Measurements from ENCODE around the gene ZC3H4. TPM values are rescaled to one million over a fixed set of nuclear protein-coding genes. Genes with fewer than 3 reads are reported as not detected.

The ZC3H4 gene
- total and polyA plus RNA-seq, 10 of the 15 experiments (the other 5 are each of a cell fraction or from before 2014, with no cell fraction given), result 5.1 to 86.3 (median 15.5) TPM

- TF ChIP-seq CEBPZ (IDR thresholded peaks at IDR 0.05; ENCODE audit: low read depth, low read length), result no peak
- no peak for TF ChIP-seq ZSCAN29 (IDR thresholded peaks at IDR 0.05)
- TF ChIP-seq JUNB (IDR thresholded peaks at IDR 0.05), result no peak
Measured at GRCh38 chr19:47132194-47132852, 18.7 kb upstream of the ZC3H4 start (continued).

GRCh38 chr19:47130589-47131227 is 17.1 kb upstream of the ZC3H4 start, which contains the start of gene SAE1:
Gene SAE1 (plus strand): TSS chr19:47130835. CDS start chr19:47130931, 96 bp downstream.
- ChIA-PET SMC1A (ENCODE audit: uncharacterized antibody, unreplicated experiment) (interaction anchor here (0.9 to 3.4 kb wide), 8 partner anchors 17 to 126 kb away, joined by 3 to 26 read pairs (median 8); partner anchors contain the start of genes CCDC9 and ZC3H4), RAD21 (ENCODE audit: unreplicated experiment) (interaction anchor here (0.8 to 2.5 kb wide), 15 partner anchors 8 to 1361 kb away, joined by 3 to 26 read pairs (median 5); partner anchors contain the start of genes ARHGAP35, SIX5 and ZC3H4), POLR2A (interaction anchor here (0.6 to 4.4 kb wide), 14 partner anchors 13 to 1649 kb away, joined by 3 to 45 read pairs (median 4); partner anchors contain the start of gene ZC3H4), CTCF (interaction anchor here (0.6 to 4.6 kb wide), 21 partner anchors 9 to 276 kb away, joined by 3 to 32 read pairs (median 6); partner anchors contain the start of genes CCDC9 and ZC3H4)
- H3K4me3 ChIP-seq, result peak within 1 kb of the TSS; percentile 94
- BruUV-seq (replicated peaks), result no TSS peak
- peaks cover 3% of the 10 kb centered on the region; the same call in 1 of the 3 replicates for H3K9me3 ChIP-seq (replicated peaks; ENCODE audit: control insufficient read depth, insufficient read depth, low read length)
- H3K27me3 ChIP-seq (replicated peaks in 1 of 2; ENCODE audit: control insufficient read depth in 2 of 2, insufficient read depth in 2 of 2, low read length in 1 of 2), result no peaks in the 10 kb centered on the region
- WGBS (ENCODE audit: insufficient coverage, insufficient replicate concordance, low lambda C conversion rate, missing lambda C conversion rate), result under 1% methylated on average over 51 of the region's 51 CpGs
- FAIRE-seq (peak; percentile 99), ATAC-seq (peak; percentile 92), DNase-seq (ENCODE audit: low read depth, low spot score) (peak; percentile 95)
- H2AFZ ChIP-seq (ENCODE audit: control insufficient read depth, low read depth, low read length), result peak within 1 kb of the TSS; percentile 77
- peak within 1 kb of the TSS; percentile 45 for H3K4me2 ChIP-seq (ENCODE audit: control insufficient read depth, insufficient read depth)
- peaks cover 49% of the 10 kb centered on the region for H3K79me2 ChIP-seq (ENCODE audit: control insufficient read depth, insufficient read depth, low read length)
- H3K27ac ChIP-seq (ENCODE audit: control insufficient read depth, insufficient read depth), result peak within 1 kb of the TSS; percentile 90
- peak within 1 kb of the TSS; percentile 91 for H3K9ac ChIP-seq (ENCODE audit: control insufficient read depth, insufficient read depth, low read length)
- intact Hi-C loops (cut with micrococcal nuclease; ENCODE audit: unreplicated experiment), result loop anchor here (1.0 kb wide), 1 partner anchor 114 kb away; no protein-coding TSS in a partner anchor
- in situ Hi-C loops (cut with MboI), result no loop called here
- H3K36me3 ChIP-seq (ENCODE audit: control insufficient read depth in 2 of 2, insufficient read depth in 2 of 2, low read length in 1 of 2), result no peaks in the 10 kb centered on the region; a peak in 1 of 4 replicates
- peaks cover 3% of the 10 kb centered on the region; the same call in 1 of the 2 replicates for H3K4me1 ChIP-seq (ENCODE audit: control insufficient read depth, insufficient read depth, low read length)
- no peaks in the 10 kb centered on the region for H4K20me1 ChIP-seq (ENCODE audit: control insufficient read depth, insufficient read depth)
- TF ChIP-seq PKNOX1 (IDR thresholded peaks at IDR 0.05), result peak; percentile 41; the same call in 1 of the 2 replicates
- TF ChIP-seq KDM1A (IDR thresholded peaks at IDR 0.05; ENCODE audit: borderline replicate concordance), result no peak
- peak; percentile 69 for TF ChIP-seq KLF5 (IDR thresholded peaks at IDR 0.05; ENCODE audit: partially characterized antibody)
- no peak for TF ChIP-seq ZZZ3 (IDR thresholded peaks at IDR 0.05; ENCODE audit: control insufficient read depth, insufficient read length, low read depth)
- no peak for TF ChIP-seq NR2C1 (IDR thresholded peaks at IDR 0.05)
- no peak for TF ChIP-seq NFYA (IDR thresholded peaks at IDR 0.05; ENCODE audit: borderline replicate concordance, low read depth, low read length)
- TF ChIP-seq IKZF2 (IDR thresholded peaks at IDR 0.05), result peak; percentile 79
- TF ChIP-seq SP1 (IDR thresholded peaks at IDR 0.05; ENCODE audit: low read depth, low read length), result no peak
- peak; percentile 67 for TF ChIP-seq NRF1 (conservative IDR thresholded peaks at IDR 0.05; ENCODE audit: low read depth, low read length)
- no peak for TF ChIP-seq MYB (IDR thresholded peaks at IDR 0.05; ENCODE audit: borderline replicate concordance, low read depth, low read length)
- no peak for TF ChIP-seq SREBF2 (IDR thresholded peaks at IDR 0.05; ENCODE audit: low read length)
- TF ChIP-seq BACH1 (IDR thresholded peaks at IDR 0.05; ENCODE audit: borderline replicate concordance), result peak; percentile 54; the same call in 1 of the 2 replicates
- TF ChIP-seq CBX3 (IDR thresholded peaks at IDR 0.05; ENCODE audit: borderline replicate concordance, low read depth), result no peak

Data from GM12878 (cell line).